ENCODE measurements around the gene MYO19.

GRCh38 chr17:36523113-36523512 lies 11.6 kb downstream of the MYO19 start:
- no peak for TF ChIP-seq CTCF (IDR thresholded peaks at IDR 0.05)
- no peak for TF ChIP-seq EZH2 (IDR thresholded peaks at IDR 0.05)
